Tibial nerve (tissue), 4 donors: ENCODE results near the gene CAB39. TPM values are rescaled to one million over a fixed set of nuclear protein-coding genes. Genes with fewer than 3 reads are reported as not detected.
A peak's percentile ranks its signal among the peaks of the same experiment; 100 is the strongest.

Experiments
- DNase-seq, 2 donors: peaks; one replicate each; pipeline ENCODE4 v3.0.0-alpha.2; 2019; ENCODE audit warnings: low spot score in 2 of 2
- H3K27ac ChIP-seq, 4 donors: fragments of 200-600 bp; sonication (generic) in 3 of 4; one replicate each; pipeline ENCODE4 v1.5.1; 2017 to 2019; ENCODE audit warnings: mild to moderate bottlenecking in 1 of 4
- H3K27me3 ChIP-seq, 2 donors: fragments of 200-600 bp; sonication (generic) in 1 of 2; one replicate each; pipeline versions ENCODE4 v1.5.1 to v1.6.0; 2017 to 2019
- H3K36me3 ChIP-seq, 3 donors: fragments of 200-600 bp; sonication (generic); one replicate each; pipeline ENCODE4 v1.5.1; 2018 to 2019
- H3K4me1 ChIP-seq, 4 donors: fragments of 200-600 bp; sonication (generic) in 3 of 4; one replicate each; pipeline ENCODE4 v1.5.1; 2017 to 2019
- H3K4me3 ChIP-seq, 4 donors: fragments of 200-600 bp; sonication (generic) in 3 of 4; one replicate each; pipeline ENCODE4 v1.5.1; 2017 to 2019; ENCODE audit warnings: mild to moderate bottlenecking in 1 of 4, moderate library complexity in 1 of 4
- H3K9me3 ChIP-seq, 4 donors: fragments of 200-600 bp; sonication (generic) in 3 of 4; one replicate each; pipeline ENCODE4 v1.5.1; 2017 to 2019
- CTCF ChIP-seq, 5 experiments: fragments of 200-600 bp in 3 of 5; fragments of 450-650 bp in 2 of 5; sonication (generic) in 3 of 5; IDR thresholded peaks; one replicate each; pipeline ENCODE4 v1.5.1; 2016 to 2019; ENCODE audit warnings: antibody characterized with exemption in 5 of 5, mild to moderate bottlenecking in 3 of 5, moderate library complexity in 2 of 5
- EP300 ChIP-seq, 2 donors: sonication (generic); formaldehyde crosslinking; IDR thresholded peaks; one replicate each; pipeline ENCODE4 v1.6.1; 2017; ENCODE audit warnings: antibody characterized with exemption in 2 of 2, mild to moderate bottlenecking in 1 of 2
- POLR2A ChIP-seq, 2 donors: fragments of 450-650 bp; IDR thresholded peaks; one replicate each; pipeline ENCODE4 v1.6.1; 2017; ENCODE audit warnings: antibody characterized with exemption in 2 of 2, mild to moderate bottlenecking in 2 of 2, moderate library complexity in 2 of 2
- WGBS, 2 donors: methylation state at CpG; one replicate each; pipeline ENCODE4 v1.1.5; 2018; 5-methylcytosine and 5-hydroxymethylcytosine counted together
- total RNA-seq, 4 donors: library from RNA; depleted of rRNA; stranded (reverse); fragments of >200 nt; gene quantifications; one replicate each; pipeline ENCODE4 v1.1.0, GENCODE V29; 2016

Gene CAB39
- total RNA-seq, 4 donors from 2014 or later: 60.0 to 82.2 (median 69.7) TPM

GRCh38 chr2:230842473-230842872 lies 129.8 kb downstream of the CAB39 start:
- H3K4me1 ChIP-seq: no peaks in the 10 kb centered on the region
- no peak overlapping the region for H3K4me3 ChIP-seq
- WGBS, 2 donors: 61 to 65% methylated on average over 6 of the region's 6 CpGs
- peaks cover 0 to 4% of the 10 kb centered on the region in 2 donors for H3K27me3 ChIP-seq
- TF ChIP-seq EP300 (IDR thresholded peaks at IDR 0.05) (no peak), CTCF (IDR thresholded peaks at IDR 0.05) (no peak), POLR2A (IDR thresholded peaks at IDR 0.05) (no peak)
- no peaks in the 10 kb centered on the region for H3K36me3 ChIP-seq
- DNase-seq: no peak
- no peak overlapping the region for H3K27ac ChIP-seq
- peaks cover 0 to 18% (median 0%) of the 10 kb centered on the region in 4 donors for H3K9me3 ChIP-seq

GRCh38 chr2:230843132-230843531 lies 130.5 kb downstream of the CAB39 start:
- peaks cover 0 to 4% of the 10 kb centered on the region in 2 donors for H3K27me3 ChIP-seq
- no peak overlapping the region for H3K4me3 ChIP-seq
- peaks cover 0 to 16% (median 0%) of the 10 kb centered on the region in 4 donors for H3K9me3 ChIP-seq
- no peak for DNase-seq
- H3K4me1 ChIP-seq: peaks cover 0 to 5% (median 0%) of the 10 kb centered on the region in 4 donors
- TF ChIP-seq CTCF (IDR thresholded peaks at IDR 0.05): no peak
- no peak for TF ChIP-seq EP300 (IDR thresholded peaks at IDR 0.05)
- no peak for TF ChIP-seq POLR2A (IDR thresholded peaks at IDR 0.05)
- 82 to 87% methylated on average over 4 of the region's 4 CpGs for WGBS, 2 donors
- no peaks in the 10 kb centered on the region for H3K36me3 ChIP-seq
- H3K27ac ChIP-seq: no peak overlapping the region

GRCh38 chr2:230846360-230846759 lies 133.7 kb downstream of the CAB39 start:
- no peak for DNase-seq
- Histone ChIP-seq H3K36me3 (no peaks in the 10 kb centered on the region), H3K9me3 (peaks cover 0 to 8% (median 0%) of the 10 kb centered on the region in 4 donors), H3K27ac (no peak overlapping the region), H3K27me3 (peaks cover 0 to 4% of the 10 kb centered on the region in 2 donors), H3K4me1 (peaks cover 0 to 5% (median 0%) of the 10 kb centered on the region in 4 donors), H3K4me3 (no peak overlapping the region)
- WGBS, 2 donors: 94 to 97% methylated on average over 6 of the region's 6 CpGs
- TF ChIP-seq EP300 (IDR thresholded peaks at IDR 0.05): no peak
- TF ChIP-seq CTCF (IDR thresholded peaks at IDR 0.05): no peak
- TF ChIP-seq POLR2A (IDR thresholded peaks at IDR 0.05): no peak

- no peak overlapping the region for H3K27ac ChIP-seq
- H3K9me3 ChIP-seq: peaks cover 0 to 8% (median 0%) of the 10 kb centered on the region in 4 donors
- peak; percentile 61 to 80 for DNase-seq
- H3K27me3 ChIP-seq: peaks cover 0 to 4% of the 10 kb centered on the region in 2 donors
- WGBS, 2 donors: 8 to 9% methylated on average over 32 of the region's 32 CpGs
- H3K4me3 ChIP-seq: peak overlapping the region in 2 of 4 donors; percentile 16 to 27
- peak; percentile 82 to 89 (median 87) for TF ChIP-seq CTCF (IDR thresholded peaks at IDR 0.05)
- no peak for TF ChIP-seq POLR2A (IDR thresholded peaks at IDR 0.05)
- H3K4me1 ChIP-seq: peaks cover 0 to 5% (median 0%) of the 10 kb centered on the region in 4 donors
- H3K36me3 ChIP-seq: no peaks in the 10 kb centered on the region
Measured at GRCh38 chr2:230847883-230848388, 135.3 kb downstream of the CAB39 start.

- H3K4me1 ChIP-seq: peaks cover 0 to 5% (median 0%) of the 10 kb centered on the region in 4 donors
- H3K27me3 ChIP-seq: peaks cover 0 to 10% of the 10 kb centered on the region in 2 donors
- peak in 1 of 2 donors; percentile 52 for DNase-seq
- H3K9me3 ChIP-seq: peaks cover 0 to 8% (median 0%) of the 10 kb centered on the region in 4 donors
- 58 to 68% methylated on average over 40 of the region's 40 CpGs for WGBS, 2 donors
- no peak overlapping the region for H3K27ac ChIP-seq
- TF ChIP-seq CTCF (IDR thresholded peaks at IDR 0.05) (peak; percentile 50 to 71 (median 64)), EP300 (IDR thresholded peaks at IDR 0.05) (no peak)
- no peak overlapping the region for H3K4me3 ChIP-seq
- H3K36me3 ChIP-seq: no peaks in the 10 kb centered on the region
Measured at GRCh38 chr2:230849633-230850357, 137.2 kb downstream of the CAB39 start.
